ENCODE results near the gene LRP11.

LRP11 gene

GRCh38 chr6:149904661-149905370 lies 40.7 kb upstream of the LRP11 start:
- no peaks in the 10 kb centered on the region; the same call in none of the 2 replicates for H3K27me3 ChIP-seq (replicated peaks; ENCODE audit: control insufficient read depth, insufficient read depth, low read length)
- H3K36me3 ChIP-seq (ENCODE audit: control insufficient read depth, insufficient read depth, low read length), result no peaks in the 10 kb centered on the region
- H3K4me3 ChIP-seq (replicated peaks; ENCODE audit: low read depth, low read length), result no peak overlapping the region
- no peak for DNase-seq (ENCODE audit: extremely low read depth, insufficient read length)
- TF ChIP-seq CTCF (IDR thresholded peaks at IDR 0.05; ENCODE audit: insufficient read depth, low read length, poor library complexity, severe bottlenecking), result no peak

GRCh38 chr6:149903938-149904611 lies 39.9 kb upstream of the LRP11 start:
- Histone ChIP-seq H3K27me3 (replicated peaks; ENCODE audit: control insufficient read depth, insufficient read depth, low read length) (no peaks in the 10 kb centered on the region; the same call in none of the 2 replicates), H3K4me3 (replicated peaks; ENCODE audit: low read depth, low read length) (no peak overlapping the region), H3K36me3 (ENCODE audit: control insufficient read depth, insufficient read depth, low read length) (no peaks in the 10 kb centered on the region)
- TF ChIP-seq CTCF (IDR thresholded peaks at IDR 0.05; ENCODE audit: insufficient read depth, low read length, poor library complexity, severe bottlenecking), result no peak
- DNase-seq (ENCODE audit: extremely low read depth, insufficient read length), result no peak

GRCh38 chr6:149901444-149902140 lies 37.4 kb upstream of the LRP11 start:
- H3K36me3 ChIP-seq (ENCODE audit: control insufficient read depth, insufficient read depth, low read length), result no peaks in the 10 kb centered on the region
- DNase-seq (ENCODE audit: extremely low read depth, insufficient read length), result no peak
- no peak for TF ChIP-seq CTCF (IDR thresholded peaks at IDR 0.05; ENCODE audit: insufficient read depth, low read length, poor library complexity, severe bottlenecking)
- no peak overlapping the region for H3K4me3 ChIP-seq (replicated peaks; ENCODE audit: low read depth, low read length)
- peaks cover 2% of the 10 kb centered on the region for H3K27me3 ChIP-seq (replicated peaks; ENCODE audit: control insufficient read depth, insufficient read depth, low read length)

GRCh38 chr6:149900620-149901443 lies 36.7 kb upstream of the LRP11 start:
- peaks cover 2% of the 10 kb centered on the region for H3K27me3 ChIP-seq (replicated peaks; ENCODE audit: control insufficient read depth, insufficient read depth, low read length)
- DNase-seq (ENCODE audit: extremely low read depth, insufficient read length), result no peak
- no peak for TF ChIP-seq CTCF (IDR thresholded peaks at IDR 0.05; ENCODE audit: insufficient read depth, low read length, poor library complexity, severe bottlenecking)

GRCh38 chr6:149899926-149900619 lies 35.9 kb upstream of the LRP11 start:
- Histone ChIP-seq H3K4me3 (replicated peaks; ENCODE audit: low read depth, low read length) (no peak overlapping the region), H3K27me3 (replicated peaks; ENCODE audit: control insufficient read depth, insufficient read depth, low read length) (peaks cover 2% of the 10 kb centered on the region), H3K36me3 (ENCODE audit: control insufficient read depth, insufficient read depth, low read length) (no peaks in the 10 kb centered on the region)
- DNase-seq (ENCODE audit: extremely low read depth, insufficient read length), result no peak
- no peak for TF ChIP-seq CTCF (IDR thresholded peaks at IDR 0.05; ENCODE audit: insufficient read depth, low read length, poor library complexity, severe bottlenecking)

More at GRCh38 chr6:149900620-149901443, 36.7 kb upstream of the LRP11 start:
- Histone ChIP-seq H3K36me3 (ENCODE audit: control insufficient read depth, insufficient read depth, low read length) (no peaks in the 10 kb centered on the region), H3K4me3 (replicated peaks; ENCODE audit: low read depth, low read length) (no peak overlapping the region)

Data from GM06990 (cell line).